DND-41 (cell line): ENCODE results near the gene ARL16.

Experiments
- ATAC-seq: fragments of 200-7000 bp; cut with Tn5 transposase; 3 replicates; pipeline ENCODE4 v1.9.1; 2021; ENCODE audit warnings: low read depth; ENCODE audit not compliant: insufficient read depth
- DNase-seq: peaks from one replicate; pipeline ENCODE4 v3.0.0-alpha.2; 2020
- H2AFZ ChIP-seq: 2 replicates; pipeline ENCODE4 v1.6.0; 2012; ENCODE audit warnings: low read depth, low read length
- H3K27ac ChIP-seq: 2 replicates; pipeline ENCODE4 v1.5.1; 2012; ENCODE audit warnings: low read length, inconsistent platforms
- H3K27me3 ChIP-seq: fragments of 200-600 bp; sonication (generic); 2 replicates; pipeline ENCODE4 v1.6.0; 2012; ENCODE audit warnings: low read length, mild to moderate bottlenecking, inconsistent platforms; ENCODE audit not compliant: insufficient read depth, poor library complexity
- H3K36me3 ChIP-seq: 2 replicates; pipeline ENCODE4 v1.5.1; 2012; ENCODE audit warnings: low read length, inconsistent platforms; ENCODE audit not compliant: insufficient read depth
- H3K4me1 ChIP-seq: 2 replicates; pipeline ENCODE4 v1.5.1; 2012; ENCODE audit warnings: mild to moderate bottlenecking, low read length; ENCODE audit not compliant: insufficient read depth
- H3K4me2 ChIP-seq: 2 replicates; pipeline ENCODE4 v1.6.0; 2012; ENCODE audit warnings: mild to moderate bottlenecking, moderate library complexity, low read length, inconsistent platforms; ENCODE audit not compliant: insufficient read depth
- H3K4me3 ChIP-seq, 2 experiments: fragments of 200-600 bp in 1 of 2; shearing (Covaris generic) in 1 of 2; 2 replicates each; pipeline ENCODE4 v1.5.1; 2012 to 2016; ENCODE audit warnings: inconsistent platforms in 2 of 2, low read length in 2 of 2, mild to moderate bottlenecking in 2 of 2, low read depth in 1 of 2, moderate library complexity in 1 of 2
- H3K79me2 ChIP-seq: 2 replicates; pipeline ENCODE4 v1.6.0; 2012; ENCODE audit warnings: low read length, inconsistent platforms; ENCODE audit not compliant: insufficient read depth
- H3K9ac ChIP-seq: 2 replicates; pipeline ENCODE4 v1.6.0; 2012; ENCODE audit warnings: low read depth, mild to moderate bottlenecking, inconsistent platforms, low read length, moderate library complexity
- H3K9me3 ChIP-seq: 2 replicates; pipeline ENCODE4 v1.5.1; 2012; ENCODE audit warnings: low read length, moderate library complexity, mild to moderate bottlenecking, inconsistent platforms; ENCODE audit not compliant: insufficient read depth, severe bottlenecking
- H4K20me1 ChIP-seq: 2 replicates; pipeline ENCODE4 v1.6.0; 2012; ENCODE audit warnings: low read length; ENCODE audit not compliant: insufficient read depth
- EZH2 ChIP-seq: IDR thresholded peaks from 3 replicates; pipeline ENCODE4 v1.6.1; 2012; ENCODE audit warnings: borderline replicate concordance, low read depth, mild to moderate bottlenecking, moderate library complexity, low read length, inconsistent platforms; ENCODE audit not compliant: severe bottlenecking
- TF ChIP-seq, protein P1 (sequence below): IDR thresholded peaks from 2 replicates; pipeline ENCODE4 v1.5.1; 2012; ENCODE audit warnings: borderline replicate concordance, low read length, moderate library complexity, mild to moderate bottlenecking; ENCODE audit not compliant: poor library complexity, severe bottlenecking; ENCODE audit errors: extremely low read depth

ARL16 gene

DNA sequence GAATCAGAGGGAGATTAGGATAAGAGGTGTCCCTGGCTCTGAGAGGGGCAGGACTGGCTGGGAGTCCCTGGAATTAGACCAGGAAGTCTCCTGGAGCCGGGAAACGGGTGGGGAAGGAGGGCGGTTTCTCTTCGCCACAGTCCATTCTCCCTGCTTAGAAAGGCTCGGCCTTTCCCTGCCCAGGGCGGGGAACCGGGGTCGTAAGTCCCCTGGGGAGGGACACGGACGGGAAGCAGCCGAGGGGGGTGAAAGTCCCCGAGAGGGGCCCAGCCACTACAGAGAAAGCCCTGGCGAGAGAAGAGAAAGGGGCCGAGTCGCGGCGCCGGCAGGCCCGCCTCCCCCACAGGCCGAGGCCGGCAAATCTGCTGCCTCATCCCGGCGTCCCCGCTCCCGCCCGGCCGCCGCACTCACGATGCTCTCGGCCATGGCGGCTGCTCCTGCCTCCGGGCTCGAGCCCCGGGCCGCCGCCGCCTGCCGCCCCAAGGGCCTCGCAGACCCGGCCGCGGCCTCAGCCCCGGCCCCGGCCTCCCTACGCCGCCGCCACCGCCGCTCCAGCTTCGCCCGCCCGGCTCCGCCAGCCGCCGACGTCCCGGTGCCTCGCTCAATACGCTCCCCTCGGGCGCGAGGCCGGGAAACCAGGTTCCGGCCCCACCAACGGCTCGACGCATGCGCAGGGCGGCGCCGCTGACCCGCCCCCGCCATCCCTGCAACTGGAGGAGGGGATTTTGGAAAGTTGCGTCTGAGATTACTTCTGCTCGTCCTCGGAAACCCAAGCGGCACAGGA, 46.9 kb downstream of the ARL16 start, which contains the start of the genes NPLOC4 and TSPAN10:
NPLOC4 (minus strand) TSS at position 608 of the 784 bp plus-strand sequence; CDS start at position 426, 182 bp downstream.
TSPAN10 (plus strand) TSS at position 692 of the 784 bp plus-strand sequence. CDS start 5,217 bp downstream, outside the sequence.
- H3K36me3 ChIP-seq, result peaks cover 14% of the 10 kb centered on the region
- H3K4me2 ChIP-seq, result peak within 1 kb of the TSS; percentile 94
- H3K4me3 ChIP-seq, result peak within 1 kb of the TSS; percentile 74 to 88
- peaks cover 28% of the 10 kb centered on the region; the same call in 1 of the 2 replicates for H4K20me1 ChIP-seq
- no peaks in the 10 kb centered on the region for H3K9me3 ChIP-seq
- peak within 1 kb of the TSS; percentile 73 for H3K27ac ChIP-seq
- TF ChIP-seq EZH2, result no peak
- TF ChIP-seq, protein P1, sequence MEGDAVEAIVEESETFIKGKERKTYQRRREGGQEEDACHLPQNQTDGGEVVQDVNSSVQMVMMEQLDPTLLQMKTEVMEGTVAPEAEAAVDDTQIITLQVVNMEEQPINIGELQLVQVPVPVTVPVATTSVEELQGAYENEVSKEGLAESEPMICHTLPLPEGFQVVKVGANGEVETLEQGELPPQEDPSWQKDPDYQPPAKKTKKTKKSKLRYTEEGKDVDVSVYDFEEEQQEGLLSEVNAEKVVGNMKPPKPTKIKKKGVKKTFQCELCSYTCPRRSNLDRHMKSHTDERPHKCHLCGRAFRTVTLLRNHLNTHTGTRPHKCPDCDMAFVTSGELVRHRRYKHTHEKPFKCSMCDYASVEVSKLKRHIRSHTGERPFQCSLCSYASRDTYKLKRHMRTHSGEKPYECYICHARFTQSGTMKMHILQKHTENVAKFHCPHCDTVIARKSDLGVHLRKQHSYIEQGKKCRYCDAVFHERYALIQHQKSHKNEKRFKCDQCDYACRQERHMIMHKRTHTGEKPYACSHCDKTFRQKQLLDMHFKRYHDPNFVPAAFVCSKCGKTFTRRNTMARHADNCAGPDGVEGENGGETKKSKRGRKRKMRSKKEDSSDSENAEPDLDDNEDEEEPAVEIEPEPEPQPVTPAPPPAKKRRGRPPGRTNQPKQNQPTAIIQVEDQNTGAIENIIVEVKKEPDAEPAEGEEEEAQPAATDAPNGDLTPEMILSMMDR, result no peak
- H3K79me2 ChIP-seq, result peaks cover 51% of the 10 kb centered on the region
- DNase-seq, result peak; percentile 86
- peak; percentile 90 for ATAC-seq
- H3K9ac ChIP-seq, result peak within 1 kb of the TSS; percentile 97
- H3K4me1 ChIP-seq, result peaks cover 33% of the 10 kb centered on the region
- H2AFZ ChIP-seq, result peak within 1 kb of the TSS; percentile 94
- H3K27me3 ChIP-seq, result no peaks in the 10 kb centered on the region

DNA sequence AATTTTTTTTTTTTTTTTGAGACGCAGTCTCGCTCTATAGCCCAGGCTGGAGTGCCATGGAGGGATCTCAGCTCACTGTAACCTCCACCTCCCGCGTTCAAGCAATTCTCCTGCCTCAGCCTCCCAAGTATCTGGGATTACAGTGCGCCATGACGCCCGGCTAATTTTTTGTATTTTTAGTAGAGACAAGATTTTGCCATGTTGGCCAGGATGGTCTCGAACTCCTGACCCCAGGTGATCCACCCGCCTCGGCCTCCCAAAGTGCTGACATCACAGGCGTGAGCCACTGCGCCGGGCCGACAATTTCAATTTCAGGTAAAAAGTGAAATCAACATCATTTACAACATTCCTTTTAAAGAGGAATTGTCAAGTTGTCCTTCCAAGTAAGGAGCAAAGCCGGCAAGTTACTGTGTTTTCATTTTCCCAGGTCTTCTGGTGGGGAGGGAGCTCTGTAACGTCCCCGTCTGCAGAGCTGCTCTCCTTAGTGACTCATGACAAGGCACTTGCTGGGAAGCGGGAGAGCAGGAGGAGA, 47.6 kb downstream of the ARL16 start:
- peaks cover 58% of the 10 kb centered on the region for H3K79me2 ChIP-seq

DNA sequence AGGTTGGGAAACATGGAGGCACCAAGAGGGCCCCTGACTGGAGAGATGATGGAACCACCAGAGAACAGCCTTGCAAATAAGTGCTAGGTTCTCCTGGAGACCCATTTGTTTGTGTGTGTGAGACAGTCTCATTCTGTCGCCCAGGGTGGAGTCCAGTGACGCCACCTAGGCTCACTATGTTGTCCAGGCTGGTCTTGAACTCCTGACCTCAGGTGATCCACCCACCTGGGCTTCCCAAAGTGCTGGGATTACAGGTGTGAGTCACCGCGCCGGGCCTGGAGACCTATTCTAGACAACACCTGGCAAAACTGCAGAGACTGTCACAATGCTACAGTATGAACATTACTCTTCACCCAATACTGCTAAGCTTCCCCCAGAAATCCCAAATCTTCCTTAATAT, 48.2 kb downstream of the ARL16 start:
- Histone ChIP-seq H3K4me2 (peak overlapping the region; percentile 94), H3K27ac (no peak overlapping the region), H3K79me2 (peaks cover 62% of the 10 kb centered on the region), H2AFZ (no peak overlapping the region), H3K9me3 (no peaks in the 10 kb centered on the region), H3K4me1 (peaks cover 33% of the 10 kb centered on the region), H3K9ac (peak overlapping the region; percentile 97), H4K20me1 (peaks cover 34% of the 10 kb centered on the region; the same call in 1 of the 2 replicates), H3K36me3 (peaks cover 21% of the 10 kb centered on the region), H3K4me3 (peak overlapping the region; percentile 74 to 88; a peak in 3 of 4 replicates), H3K27me3 (no peaks in the 10 kb centered on the region)
- DNase-seq (no peak), ATAC-seq (no peak)
- TF ChIP-seq, protein P1, result no peak
- no peak for TF ChIP-seq EZH2

More for the DNA sequence above, 47.6 kb downstream of the ARL16 start:
- H2AFZ ChIP-seq, result peak overlapping the region; percentile 76; the same call in 1 of the 2 replicates
- H4K20me1 ChIP-seq, result peaks cover 31% of the 10 kb centered on the region; the same call in 1 of the 2 replicates
- peak; percentile 21 for DNase-seq
- peaks cover 18% of the 10 kb centered on the region for H3K36me3 ChIP-seq
- peak overlapping the region; percentile 97 for H3K9ac ChIP-seq
- H3K4me2 ChIP-seq, result peak overlapping the region; percentile 94
- peak; percentile 39; the same call in 2 of the 3 replicates for ATAC-seq
- H3K27ac ChIP-seq, result peak overlapping the region; percentile 73
- peak overlapping the region; percentile 74 to 88 for H3K4me3 ChIP-seq
- H3K27me3 ChIP-seq, result no peaks in the 10 kb centered on the region
- no peak for TF ChIP-seq EZH2
- TF ChIP-seq, protein P1, result no peak
- no peaks in the 10 kb centered on the region for H3K9me3 ChIP-seq
- peaks cover 33% of the 10 kb centered on the region for H3K4me1 ChIP-seq
